K562 (cell line): ENCODE results near the gene ADAT1. TPM values are rescaled to one million over a fixed set of nuclear protein-coding genes. Genes with fewer than 3 reads are reported as not detected.
A peak's percentile ranks its signal among the peaks of the same experiment; 100 is the strongest.

Experiments used
- ERF ChIP-seq: fragments of 450-650 bp; formaldehyde crosslinking; IDR thresholded peaks from 2 replicates; pipeline ENCODE4 v1.4.0; 2020; ENCODE audit warnings: mild to moderate bottlenecking, mixed read lengths
- ESRRA ChIP-seq: fragments of 450-650 bp; IDR thresholded peaks from 2 replicates; pipeline ENCODE4 v1.6.1; 2014; ENCODE audit warnings: low read depth, mild to moderate bottlenecking, moderate library complexity, borderline replicate concordance
- HDAC1 ChIP-seq, 2 experiments: fragments of 450-650 bp; IDR thresholded peaks; 2 replicates each; pipeline ENCODE4 v1.6.1; 2016 to 2017; ENCODE audit warnings: inconsistent platforms in 1 of 2, mild to moderate bottlenecking in 1 of 2, moderate library complexity in 1 of 2
- MIER1 ChIP-seq: fragments of 450-650 bp; IDR thresholded peaks from 2 replicates; pipeline ENCODE4 v1.6.1; 2016; ENCODE audit warnings: antibody characterized with exemption, mild to moderate bottlenecking, low read depth
- MTA1 ChIP-seq: fragments of 450-650 bp; IDR thresholded peaks from 2 replicates; pipeline ENCODE4 v1.6.1; 2017; ENCODE audit warnings: borderline replicate concordance
- SPI1 ChIP-seq: IDR thresholded peaks from 2 replicates; pipeline ENCODE4 v1.6.1; 2011; ENCODE audit warnings: low read depth, low read length, control low read depth, borderline replicate concordance
- TCF3 ChIP-seq: sonication (generic); formaldehyde crosslinking; IDR thresholded peaks from 2 replicates; pipeline ENCODE4 v1.4.0; 2020; ENCODE audit warnings: mild to moderate bottlenecking, missing genetic modification reagents
- TEAD4 ChIP-seq, 2 experiments: sonication (generic) in 1 of 2; formaldehyde crosslinking in 1 of 2; IDR thresholded peaks; 2 replicates each; pipeline versions ENCODE4 v1.6.1 to v1.8.0; 2012 to 2022; ENCODE audit warnings: borderline replicate concordance in 1 of 2, inconsistent platforms in 1 of 2, low read length in 1 of 2, mild to moderate bottlenecking in 1 of 2, missing genetic modification reagents in 1 of 2
- polyA plus RNA-seq, 8 experiments: library from polyadenylated mRNA; depleted of rRNA in 4 of 8; stranded (reverse) in 5 of 8; unstranded in 3 of 8; fragments of >200 nt; fragmentation: Nextera tagmentation in 2 of 8; fragmentation: Illumina TruSeq in 1 of 8; extraction: Ambion mirVana in 2 of 8; extraction: Trizol in 1 of 8; gene quantifications; 2 replicates each; pipeline versions ENCODE4 v1.2.1 to v1.2.3, GENCODE V29; 2011 to 2014; ENCODE audit warnings: inconsistent platforms in 1 of 8, missing spikeins in 1 of 8
- total RNA-seq, 7 experiments: library from RNA; depleted of rRNA in 6 of 7; stranded (reverse); fragments of >200 nt in 6 of 7; fragmentation: Illumina TruSeq in 2 of 7; extraction: Trizol in 2 of 7; gene quantifications; 2 replicates each; pipeline versions ENCODE4 v1.2.1 to v1.2.3, GENCODE V29; 2011 to 2021; ENCODE audit warnings: low replicate concordance in 1 of 7
- TF ChIP-seq, protein P1 (sequence below): sonication (generic); formaldehyde crosslinking; IDR thresholded peaks from 2 replicates; pipeline ENCODE4 v1.8.0; 2023; ENCODE audit warnings: mild to moderate bottlenecking, missing genetic modification reagents
- TF ChIP-seq, protein P2 (sequence below), 2 experiments: IDR thresholded peaks; 2 replicates each; pipeline ENCODE4 v1.6.1; 2011; ENCODE audit warnings: borderline replicate concordance in 1 of 2, control low read depth in 1 of 2, low read depth in 1 of 2, low read length in 1 of 2, mild to moderate bottlenecking in 1 of 2, mixed read lengths in 1 of 2, moderate library complexity in 1 of 2; ENCODE audit not compliant: insufficient read depth in 1 of 2, insufficient read length in 1 of 2, poor library complexity in 1 of 2, severe bottlenecking in 1 of 2; ENCODE audit errors: extremely low read depth in 1 of 2
- TF ChIP-seq, protein P3 (sequence below): sonication (generic); formaldehyde crosslinking; IDR thresholded peaks from 2 replicates; pipeline ENCODE4 v1.8.0; 2022; ENCODE audit warnings: missing genetic modification reagents, mild to moderate bottlenecking, moderate library complexity, borderline replicate concordance

ADAT1 gene
- total and polyA plus RNA-seq, 9 of the 15 experiments (the other 6 are each of a cell fraction or from before 2014, with no cell fraction given): 16.0 to 36.7 (median 28.2) TPM

GRCh38 chr16:75620326-75621169, 2.5 kb downstream of the ADAT1 start (continued):
- TF ChIP-seq, protein P1, sequence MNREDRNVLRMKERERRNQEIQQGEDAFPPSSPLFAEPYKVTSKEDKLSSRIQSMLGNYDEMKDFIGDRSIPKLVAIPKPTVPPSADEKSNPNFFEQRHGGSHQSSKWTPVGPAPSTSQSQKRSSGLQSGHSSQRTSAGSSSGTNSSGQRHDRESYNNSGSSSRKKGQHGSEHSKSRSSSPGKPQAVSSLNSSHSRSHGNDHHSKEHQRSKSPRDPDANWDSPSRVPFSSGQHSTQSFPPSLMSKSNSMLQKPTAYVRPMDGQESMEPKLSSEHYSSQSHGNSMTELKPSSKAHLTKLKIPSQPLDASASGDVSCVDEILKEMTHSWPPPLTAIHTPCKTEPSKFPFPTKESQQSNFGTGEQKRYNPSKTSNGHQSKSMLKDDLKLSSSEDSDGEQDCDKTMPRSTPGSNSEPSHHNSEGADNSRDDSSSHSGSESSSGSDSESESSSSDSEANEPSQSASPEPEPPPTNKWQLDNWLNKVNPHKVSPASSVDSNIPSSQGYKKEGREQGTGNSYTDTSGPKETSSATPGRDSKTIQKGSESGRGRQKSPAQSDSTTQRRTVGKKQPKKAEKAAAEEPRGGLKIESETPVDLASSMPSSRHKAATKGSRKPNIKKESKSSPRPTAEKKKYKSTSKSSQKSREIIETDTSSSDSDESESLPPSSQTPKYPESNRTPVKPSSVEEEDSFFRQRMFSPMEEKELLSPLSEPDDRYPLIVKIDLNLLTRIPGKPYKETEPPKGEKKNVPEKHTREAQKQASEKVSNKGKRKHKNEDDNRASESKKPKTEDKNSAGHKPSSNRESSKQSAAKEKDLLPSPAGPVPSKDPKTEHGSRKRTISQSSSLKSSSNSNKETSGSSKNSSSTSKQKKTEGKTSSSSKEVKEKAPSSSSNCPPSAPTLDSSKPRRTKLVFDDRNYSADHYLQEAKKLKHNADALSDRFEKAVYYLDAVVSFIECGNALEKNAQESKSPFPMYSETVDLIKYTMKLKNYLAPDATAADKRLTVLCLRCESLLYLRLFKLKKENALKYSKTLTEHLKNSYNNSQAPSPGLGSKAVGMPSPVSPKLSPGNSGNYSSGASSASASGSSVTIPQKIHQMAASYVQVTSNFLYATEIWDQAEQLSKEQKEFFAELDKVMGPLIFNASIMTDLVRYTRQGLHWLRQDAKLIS: no peak
- TF ChIP-seq TCF3 (CRISPR knock-in tag) (peak; percentile 64), HDAC1 (IDR thresholded peaks at IDR 0.05) (peak in 1 of 2 experiments; percentile 50; a peak in 2 of 4 replicates), SPI1 (peak; percentile 71; the same call in 1 of the 2 replicates), ESRRA (peak; percentile 29; the same call in 1 of the 2 replicates), MTA1 (peak; percentile 70; the same call in 1 of the 2 replicates), MIER1 (peak; percentile 17; the same call in 1 of the 2 replicates), TEAD4 (IDR thresholded peaks at IDR 0.05; ENCODE audit: low read length) (peak; percentile 83), TEAD4 (CRISPR knock-in tag; IDR thresholded peaks at IDR 0.05; ENCODE audit: borderline replicate concordance) (no peak), ERF (CRISPR knock-in tag) (0 out of 2 replicates have a peak, but pooled peaks have one; percentile 24)
- TF ChIP-seq, protein P2, sequence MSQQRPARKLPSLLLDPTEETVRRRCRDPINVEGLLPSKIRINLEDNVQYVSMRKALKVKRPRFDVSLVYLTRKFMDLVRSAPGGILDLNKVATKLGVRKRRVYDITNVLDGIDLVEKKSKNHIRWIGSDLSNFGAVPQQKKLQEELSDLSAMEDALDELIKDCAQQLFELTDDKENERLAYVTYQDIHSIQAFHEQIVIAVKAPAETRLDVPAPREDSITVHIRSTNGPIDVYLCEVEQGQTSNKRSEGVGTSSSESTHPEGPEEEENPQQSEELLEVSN (IDR thresholded peaks at IDR 0.05; ENCODE audit: borderline replicate concordance in 1 of 2, extremely low read depth in 1 of 2, insufficient read depth in 1 of 2, insufficient read length in 1 of 2, low read depth in 1 of 2, low read length in 1 of 2, poor library complexity in 1 of 2, severe bottlenecking in 1 of 2): peak in 1 of 2 experiments; percentile 14
- TF ChIP-seq, protein P3, sequence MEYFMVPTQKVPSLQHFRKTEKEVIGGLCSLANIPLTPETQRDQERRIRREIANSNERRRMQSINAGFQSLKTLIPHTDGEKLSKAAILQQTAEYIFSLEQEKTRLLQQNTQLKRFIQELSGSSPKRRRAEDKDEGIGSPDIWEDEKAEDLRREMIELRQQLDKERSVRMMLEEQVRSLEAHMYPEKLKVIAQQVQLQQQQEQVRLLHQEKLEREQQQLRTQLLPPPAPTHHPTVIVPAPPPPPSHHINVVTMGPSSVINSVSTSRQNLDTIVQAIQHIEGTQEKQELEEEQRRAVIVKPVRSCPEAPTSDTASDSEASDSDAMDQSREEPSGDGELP (CRISPR knock-in tag): peak; percentile 98
